A549 (cell line): Measurements from ENCODE around the gene RABL6.

Source experiments
- BHLHE40 ChIP-seq: IDR thresholded peaks from 2 replicates; pipeline ENCODE4 v1.6.1; 2012; ENCODE audit warnings: low read depth, low read length, inconsistent platforms
- EP300 ChIP-seq, 2 experiments: fragments of >200 bp; sonication (Bioruptor Twin); formaldehyde crosslinking; IDR thresholded peaks; 2 replicates in 1 of 2; 3 replicates in 1 of 2; pipeline ENCODE4 v1.6.1; 2016 to 2017
- KDM5A ChIP-seq: fragments of 200-600 bp; sonication (generic); IDR thresholded peaks from 2 replicates; pipeline ENCODE4 v1.6.1; 2016; ENCODE audit warnings: antibody characterized with exemption, mild to moderate bottlenecking
- POLR2A ChIP-seq: IDR thresholded peaks from 2 replicates; pipeline ENCODE4 v1.6.1; 2012; ENCODE audit warnings: mild to moderate bottlenecking, low read length
- POLR2AphosphoS2 ChIP-seq: conservative IDR thresholded peaks from 2 replicates; pipeline ENCODE4 v1.6.1; 2012; ENCODE audit warnings: low read length, improper control_type of control experiment, inconsistent platforms
- RNF2 ChIP-seq: fragments of 200-600 bp; sonication (generic); IDR thresholded peaks from 2 replicates; pipeline ENCODE4 v1.6.1; 2016; ENCODE audit warnings: low read depth, mild to moderate bottlenecking, antibody characterized with exemption, moderate library complexity, borderline replicate concordance
- SMC3 ChIP-seq: fragments of >200 bp; sonication (Bioruptor Twin); formaldehyde crosslinking; IDR thresholded peaks from 3 replicates; pipeline ENCODE4 v1.6.1; 2018; ENCODE audit warnings: inconsistent platforms
- ZC3H11A ChIP-seq: fragments of 450-650 bp; IDR thresholded peaks from 2 replicates; pipeline ENCODE4 v1.6.1; 2014; ENCODE audit warnings: antibody characterized with exemption, mild to moderate bottlenecking
- TF ChIP-seq, protein P1 (sequence below): fragments of >200 bp; sonication (Bioruptor Twin); formaldehyde crosslinking; IDR thresholded peaks from 3 replicates; pipeline ENCODE4 v1.5.1; 2016
- TF ChIP-seq, protein P2 (sequence below): IDR thresholded peaks from 2 replicates; pipeline ENCODE4 v1.6.1; 2012

DNA sequence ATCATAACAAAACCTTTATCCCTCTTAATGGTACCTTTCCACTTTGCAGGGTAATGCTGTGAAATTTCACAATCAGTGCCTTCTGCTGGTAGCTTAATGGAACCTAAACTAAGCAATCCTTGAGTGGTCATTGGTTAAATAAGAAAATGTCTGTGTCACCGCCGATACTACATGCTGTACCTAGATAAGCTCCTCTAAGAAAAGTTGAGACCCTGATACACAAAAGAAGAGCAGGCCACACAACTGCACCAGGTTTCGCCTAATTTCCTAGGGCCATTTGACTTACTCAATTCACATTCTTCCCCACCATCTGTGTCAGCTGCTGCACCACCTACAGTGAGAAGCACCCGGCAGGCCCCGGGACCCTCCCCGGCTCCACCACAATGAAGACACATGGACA is 67.4 kb downstream of the RABL6 start:
- TF ChIP-seq, protein P1, sequence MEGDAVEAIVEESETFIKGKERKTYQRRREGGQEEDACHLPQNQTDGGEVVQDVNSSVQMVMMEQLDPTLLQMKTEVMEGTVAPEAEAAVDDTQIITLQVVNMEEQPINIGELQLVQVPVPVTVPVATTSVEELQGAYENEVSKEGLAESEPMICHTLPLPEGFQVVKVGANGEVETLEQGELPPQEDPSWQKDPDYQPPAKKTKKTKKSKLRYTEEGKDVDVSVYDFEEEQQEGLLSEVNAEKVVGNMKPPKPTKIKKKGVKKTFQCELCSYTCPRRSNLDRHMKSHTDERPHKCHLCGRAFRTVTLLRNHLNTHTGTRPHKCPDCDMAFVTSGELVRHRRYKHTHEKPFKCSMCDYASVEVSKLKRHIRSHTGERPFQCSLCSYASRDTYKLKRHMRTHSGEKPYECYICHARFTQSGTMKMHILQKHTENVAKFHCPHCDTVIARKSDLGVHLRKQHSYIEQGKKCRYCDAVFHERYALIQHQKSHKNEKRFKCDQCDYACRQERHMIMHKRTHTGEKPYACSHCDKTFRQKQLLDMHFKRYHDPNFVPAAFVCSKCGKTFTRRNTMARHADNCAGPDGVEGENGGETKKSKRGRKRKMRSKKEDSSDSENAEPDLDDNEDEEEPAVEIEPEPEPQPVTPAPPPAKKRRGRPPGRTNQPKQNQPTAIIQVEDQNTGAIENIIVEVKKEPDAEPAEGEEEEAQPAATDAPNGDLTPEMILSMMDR, result no peak
- TF ChIP-seq POLR2AphosphoS2 (no peak), RNF2 (no peak), BHLHE40 (no peak), POLR2A (no peak), ZC3H11A (no peak), SMC3 (no peak), EP300 (IDR thresholded peaks at IDR 0.05) (no peak), KDM5A (no peak)
- TF ChIP-seq, protein P2, sequence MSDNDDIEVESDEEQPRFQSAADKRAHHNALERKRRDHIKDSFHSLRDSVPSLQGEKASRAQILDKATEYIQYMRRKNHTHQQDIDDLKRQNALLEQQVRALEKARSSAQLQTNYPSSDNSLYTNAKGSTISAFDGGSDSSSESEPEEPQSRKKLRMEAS, result no peak
